Muscle layer of duodenum (tissue), 2 donors: Measurements from ENCODE around the gene MLYCD.

Experiments
- H3K27ac ChIP-seq: one replicate; pipeline ENCODE4 v1.7.0; 2013; ENCODE audit warnings: mild to moderate bottlenecking, low read length
- H3K27me3 ChIP-seq: one replicate; pipeline ENCODE4 v1.7.0; 2013; ENCODE audit warnings: low read depth, mild to moderate bottlenecking, control low read depth, low read length
- H3K36me3 ChIP-seq, 2 donors: one replicate each; pipeline ENCODE4 v1.7.0; 2013; ENCODE audit warnings: low read length in 2 of 2, control low read depth in 1 of 2, mild to moderate bottlenecking in 1 of 2; ENCODE audit not compliant: insufficient read depth in 2 of 2, control insufficient read depth in 1 of 2
- H3K4me1 ChIP-seq, 2 donors: one replicate each; pipeline ENCODE4 v1.7.0; 2013; ENCODE audit warnings: low read length in 2 of 2, mild to moderate bottlenecking in 2 of 2, control low read depth in 1 of 2, moderate library complexity in 1 of 2; ENCODE audit not compliant: insufficient read depth in 2 of 2, control insufficient read depth in 1 of 2
- H3K4me3 ChIP-seq, 2 donors: one replicate each; pipeline ENCODE4 v1.7.0; 2013; ENCODE audit warnings: low read length in 2 of 2, low read depth in 1 of 2, mild to moderate bottlenecking in 1 of 2
- H3K9me3 ChIP-seq, 2 donors: one replicate each; pipeline ENCODE4 v1.7.0; 2013; ENCODE audit warnings: low read length in 2 of 2, control low read depth in 1 of 2, mild to moderate bottlenecking in 1 of 2; ENCODE audit not compliant: control insufficient read depth in 1 of 2
- donor health status: healthy.

MLYCD gene

DNA sequence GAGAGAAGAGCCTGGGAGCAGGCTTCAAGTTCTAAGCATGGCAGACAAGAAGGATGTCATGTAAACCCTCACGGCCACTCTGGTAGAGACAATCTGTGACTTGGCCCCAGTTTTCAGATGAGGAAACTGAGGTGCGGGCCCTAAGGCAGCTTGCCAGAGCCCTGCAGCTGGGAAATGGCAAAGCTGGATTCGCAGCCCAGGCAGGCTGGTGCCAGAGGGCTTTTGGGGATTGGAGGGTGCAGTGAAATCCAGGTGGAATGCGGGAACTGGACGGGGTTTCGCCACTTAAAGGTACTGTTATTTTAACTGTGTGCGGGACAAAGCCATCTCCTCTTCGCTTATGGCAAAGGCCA, 53.6 kb downstream of the MLYCD start:
- Histone ChIP-seq H3K27ac (no peak overlapping the region), H3K9me3 (no peaks in the 10 kb centered on the region), H3K27me3 (no peaks in the 10 kb centered on the region), H3K4me1 (peaks cover 10 to 26% of the 10 kb centered on the region in 2 donors), H3K4me3 (peak overlapping the region; percentile 33 to 72), H3K36me3 (no peaks in the 10 kb centered on the region)

DNA sequence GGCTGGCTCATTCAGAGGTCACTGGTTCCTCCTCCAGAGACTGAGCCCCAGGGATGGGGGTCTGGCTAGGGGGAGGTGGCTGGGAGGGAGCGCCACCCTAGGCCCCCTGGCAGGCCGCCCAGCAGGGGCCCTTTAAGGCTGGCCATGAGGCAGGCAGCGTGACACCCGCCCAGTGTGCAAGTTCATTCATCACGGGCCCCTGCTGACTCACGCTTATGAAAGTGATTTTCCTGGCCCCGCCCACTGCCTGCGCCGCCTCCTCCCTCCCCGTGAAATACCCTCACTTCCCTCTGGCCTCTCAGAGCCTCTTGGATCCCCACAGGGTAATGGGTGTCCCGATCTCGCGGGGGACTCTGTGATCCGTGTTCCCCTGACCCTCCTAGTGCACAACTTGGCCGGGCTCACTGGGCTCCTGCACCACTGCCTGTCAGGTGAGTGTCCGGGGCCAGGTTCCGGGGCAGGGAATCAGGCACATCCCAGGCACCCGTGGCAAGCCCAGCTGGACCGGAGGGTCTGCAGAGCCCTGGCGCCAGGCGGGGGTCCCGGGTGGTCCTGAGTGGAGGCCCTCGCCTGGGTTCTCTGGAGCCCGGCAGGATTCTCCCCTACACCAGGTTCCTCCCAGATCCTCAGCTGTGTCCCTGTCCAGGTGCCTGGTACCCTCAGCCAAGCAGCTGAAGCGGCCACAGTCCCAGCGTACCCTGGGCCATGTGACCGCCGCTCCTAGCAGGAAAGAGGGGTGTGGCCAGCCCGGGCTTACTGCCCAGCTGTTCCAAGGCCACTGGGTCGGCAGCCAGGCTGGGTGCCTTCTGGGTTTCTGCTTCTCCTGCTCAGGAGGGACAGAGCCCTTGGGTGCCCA, 54.3 kb downstream of the MLYCD start, which contains the start of gene OSGIN1:
OSGIN1 (plus strand) TSS at position 301 of the 856 bp plus-strand sequence. CDS start 4,432 bp downstream, outside the sequence.
- Histone ChIP-seq H3K36me3 (peaks cover 0 to 1% of the 10 kb centered on the region in 2 donors), H3K9me3 (no peaks in the 10 kb centered on the region), H3K27me3 (no peaks in the 10 kb centered on the region), H3K4me1 (peaks cover 10 to 26% of the 10 kb centered on the region in 2 donors), H3K27ac (peak within 1 kb of the TSS; percentile 87), H3K4me3 (peak within 1 kb of the TSS; percentile 68 to 72)

DNA sequence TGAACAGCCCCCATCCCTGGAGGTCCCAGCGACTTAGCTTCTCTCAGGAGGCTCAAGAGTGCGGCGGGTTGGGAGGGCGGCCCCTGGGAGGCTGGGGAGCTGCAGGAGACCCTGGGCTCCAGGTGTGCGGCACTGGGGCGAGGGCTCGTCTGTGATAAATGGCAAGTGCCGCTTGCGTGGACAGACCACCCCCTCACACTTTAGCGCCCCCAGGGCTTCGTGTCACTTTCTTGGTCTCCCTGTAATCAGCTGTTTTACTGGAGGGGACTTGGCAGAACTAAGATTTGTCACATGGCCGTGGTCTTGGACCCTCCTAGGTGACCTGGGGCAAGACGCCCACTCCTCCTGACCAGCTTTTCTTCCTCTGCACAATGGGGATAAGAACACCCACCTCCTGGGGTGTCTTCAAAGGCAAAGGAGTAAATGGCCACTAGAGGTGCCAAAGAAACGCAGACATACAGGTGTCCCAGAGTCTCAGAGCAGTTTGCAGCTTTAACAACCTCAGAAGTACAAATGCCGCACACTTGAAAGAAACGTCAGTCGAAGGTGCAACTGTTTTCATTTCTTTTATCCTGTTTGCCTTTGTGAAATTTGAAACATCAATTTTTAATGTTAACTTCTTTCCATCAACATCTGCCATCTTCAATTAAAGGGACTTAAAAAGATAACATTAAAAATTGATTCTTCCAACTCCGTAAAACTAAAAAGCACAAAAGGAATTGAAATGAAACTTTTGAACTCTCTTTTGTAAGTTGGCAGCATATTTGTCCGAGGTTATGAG, 55.1 kb downstream of the MLYCD start:
- Histone ChIP-seq H3K4me1 (peaks cover 10 to 26% of the 10 kb centered on the region in 2 donors), H3K36me3 (peaks cover 4 to 5% of the 10 kb centered on the region in 2 donors), H3K27ac (peak overlapping the region; percentile 87), H3K27me3 (no peaks in the 10 kb centered on the region), H3K9me3 (no peaks in the 10 kb centered on the region), H3K4me3 (peak overlapping the region; percentile 68 to 72)

DNA sequence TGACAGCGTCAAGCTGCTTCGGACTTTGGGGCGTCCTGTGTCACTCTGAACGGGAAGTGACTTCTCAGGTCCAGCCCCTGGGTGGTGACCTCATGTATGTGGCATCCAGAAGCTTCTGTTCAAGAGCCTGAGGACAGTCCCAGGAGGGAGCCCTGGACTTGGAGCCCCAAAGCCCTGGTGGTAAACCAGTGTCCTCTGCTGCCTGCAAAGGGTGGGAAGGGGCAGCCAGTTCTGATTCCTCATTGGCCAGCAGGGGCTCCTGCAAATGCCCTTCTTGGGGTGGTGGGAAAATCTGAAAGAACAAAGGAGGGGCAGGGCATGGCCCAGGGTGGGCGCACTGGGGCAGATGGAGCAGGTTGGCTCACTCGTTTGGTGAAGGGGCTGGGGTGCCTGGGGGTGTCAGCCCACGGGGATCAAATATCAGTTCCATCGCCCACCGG, 55.7 kb downstream of the MLYCD start:
- H3K36me3 ChIP-seq = peaks cover 9 to 11% of the 10 kb centered on the region in 2 donors
- no peaks in the 10 kb centered on the region for H3K27me3 ChIP-seq
- peak overlapping the region; percentile 22 for H3K27ac ChIP-seq
- H3K4me3 ChIP-seq = peak overlapping the region in 1 of 2 donors; percentile 72
- peaks cover 10 to 26% of the 10 kb centered on the region in 2 donors for H3K4me1 ChIP-seq
- H3K9me3 ChIP-seq = no peaks in the 10 kb centered on the region

DNA sequence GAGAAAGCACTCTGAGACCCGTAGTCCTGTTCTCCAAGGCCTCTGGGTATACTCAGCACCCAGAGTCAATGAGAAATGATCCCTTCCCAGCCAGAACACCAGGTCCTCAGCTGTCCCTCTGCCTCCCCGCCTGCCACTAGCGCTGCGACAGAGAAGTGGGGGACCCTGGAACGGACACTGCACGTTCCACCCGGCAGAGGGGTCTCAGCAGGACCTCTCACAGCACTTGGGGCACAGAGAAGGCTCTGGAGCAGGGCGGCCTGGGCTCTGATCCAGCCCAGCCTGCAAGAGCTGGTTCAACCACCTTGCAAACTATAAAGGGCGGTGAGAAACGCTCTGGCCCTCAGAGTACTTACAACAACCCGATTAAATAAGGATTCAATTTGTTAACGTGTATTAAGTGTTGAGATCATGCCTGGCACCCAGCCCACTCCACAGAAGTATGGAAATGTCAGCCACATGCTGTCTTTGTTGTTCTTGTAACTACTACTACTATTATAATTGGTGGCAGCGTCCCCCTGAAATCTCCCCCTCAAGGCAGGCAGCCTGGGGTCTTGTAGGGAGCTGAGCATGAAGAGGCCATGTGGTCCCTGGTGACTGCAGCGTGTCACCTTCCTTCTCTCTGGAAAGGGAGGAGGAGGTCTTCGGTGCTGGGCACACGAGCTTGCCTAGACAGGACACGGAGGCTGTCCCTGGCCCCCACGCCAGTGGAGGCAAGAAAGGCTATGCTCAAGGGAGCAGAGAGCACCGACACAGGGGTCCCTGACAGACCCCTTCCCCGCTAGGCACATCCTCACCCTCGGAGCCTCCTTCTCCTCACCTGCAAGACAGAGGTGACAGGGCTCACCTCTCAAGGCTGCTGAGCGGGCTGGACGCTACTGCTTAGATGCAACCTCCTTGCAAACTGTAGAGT, 56.6 kb downstream of the MLYCD start:
- Histone ChIP-seq H3K36me3 (peaks cover 14 to 20% of the 10 kb centered on the region in 2 donors), H3K4me3 (peak overlapping the region in 1 of 2 donors; percentile 72), H3K27ac (no peak overlapping the region), H3K4me1 (peaks cover 10 to 26% of the 10 kb centered on the region in 2 donors), H3K27me3 (no peaks in the 10 kb centered on the region), H3K9me3 (no peaks in the 10 kb centered on the region)

DNA sequence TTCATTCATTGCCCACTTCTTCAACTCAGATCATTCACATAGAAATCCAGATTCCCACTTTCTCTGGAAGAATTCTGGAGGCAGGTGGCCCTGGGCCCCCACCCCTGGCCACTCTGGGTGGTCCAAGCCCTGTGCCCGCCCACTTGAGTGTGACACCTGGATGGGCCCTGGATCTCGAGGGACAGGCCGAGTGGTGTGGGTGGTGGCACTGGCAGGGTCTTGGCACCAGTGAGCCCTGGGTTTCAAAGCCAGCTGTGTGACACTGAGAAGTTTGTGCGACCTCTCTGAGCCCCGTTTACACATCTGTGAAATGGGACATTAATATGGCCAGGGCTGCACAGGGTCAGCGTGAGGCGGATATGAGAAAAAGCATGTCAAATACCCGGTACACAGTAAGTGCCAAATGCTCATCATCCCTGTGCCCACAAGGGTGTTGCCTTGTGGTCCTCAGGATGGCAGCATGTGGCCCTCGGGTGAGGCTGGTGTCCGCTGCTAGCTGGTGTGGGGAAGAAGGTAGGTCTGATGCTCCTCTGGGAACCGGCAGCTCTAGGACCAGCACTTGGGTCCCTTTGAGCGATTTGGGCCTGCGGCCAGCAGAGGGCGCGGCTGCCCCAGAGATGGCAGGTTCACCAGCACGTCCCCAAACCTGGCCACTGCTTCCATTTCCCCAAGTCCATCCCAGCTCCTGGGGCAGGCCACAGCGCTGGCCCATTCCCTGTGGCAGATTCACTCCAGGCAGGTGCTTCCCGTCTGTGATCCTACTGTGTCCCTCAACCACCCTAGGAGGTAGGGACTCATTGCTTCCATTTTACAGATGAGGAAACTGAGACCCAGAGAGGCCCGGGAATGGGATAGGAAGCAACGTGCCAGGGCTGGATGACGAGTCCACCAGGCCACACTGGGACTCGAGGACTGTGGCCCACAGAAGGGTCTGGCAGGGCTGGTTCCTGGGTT, 57.7 kb downstream of the MLYCD start:
- H3K36me3 ChIP-seq = peaks cover 14 to 31% of the 10 kb centered on the region in 2 donors
- H3K27me3 ChIP-seq = no peaks in the 10 kb centered on the region
- H3K9me3 ChIP-seq = no peaks in the 10 kb centered on the region
- H3K27ac ChIP-seq = no peak overlapping the region
- peaks cover 10 to 26% of the 10 kb centered on the region in 2 donors for H3K4me1 ChIP-seq
- H3K4me3 ChIP-seq = no peak overlapping the region

DNA sequence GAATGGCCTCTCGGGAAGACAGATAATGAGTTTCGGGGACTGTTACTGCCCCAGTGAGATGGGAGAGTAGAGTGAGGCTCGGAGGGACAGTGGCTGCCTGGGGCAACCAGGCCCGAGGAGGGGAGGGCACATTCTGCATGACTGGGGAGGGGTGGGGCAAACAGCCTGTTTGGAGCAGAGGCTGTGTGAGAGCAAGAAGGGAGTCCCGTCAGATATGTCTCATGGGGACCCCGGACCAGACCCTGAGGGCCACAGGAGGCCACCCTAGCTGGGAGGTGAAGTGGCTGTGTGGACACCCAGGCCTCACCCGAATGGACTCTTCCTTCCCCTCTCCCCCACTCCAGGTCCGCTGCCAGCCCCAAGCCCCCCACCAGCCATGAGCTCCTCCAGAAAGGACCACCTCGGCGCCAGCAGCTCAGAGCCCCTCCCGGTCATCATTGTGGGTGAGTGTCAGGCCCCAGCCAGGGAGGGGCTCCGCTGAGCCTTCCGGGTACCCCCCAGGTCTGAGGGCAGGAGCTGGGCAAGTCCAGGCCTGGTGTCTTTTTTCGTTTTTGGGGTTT, 58.5 kb downstream of the MLYCD start:
- Histone ChIP-seq H3K27me3 (no peaks in the 10 kb centered on the region), H3K4me3 (no peak overlapping the region), H3K9me3 (no peaks in the 10 kb centered on the region), H3K4me1 (peaks cover 10 to 25% of the 10 kb centered on the region in 2 donors), H3K36me3 (peaks cover 14 to 36% of the 10 kb centered on the region in 2 donors), H3K27ac (no peak overlapping the region)

DNA sequence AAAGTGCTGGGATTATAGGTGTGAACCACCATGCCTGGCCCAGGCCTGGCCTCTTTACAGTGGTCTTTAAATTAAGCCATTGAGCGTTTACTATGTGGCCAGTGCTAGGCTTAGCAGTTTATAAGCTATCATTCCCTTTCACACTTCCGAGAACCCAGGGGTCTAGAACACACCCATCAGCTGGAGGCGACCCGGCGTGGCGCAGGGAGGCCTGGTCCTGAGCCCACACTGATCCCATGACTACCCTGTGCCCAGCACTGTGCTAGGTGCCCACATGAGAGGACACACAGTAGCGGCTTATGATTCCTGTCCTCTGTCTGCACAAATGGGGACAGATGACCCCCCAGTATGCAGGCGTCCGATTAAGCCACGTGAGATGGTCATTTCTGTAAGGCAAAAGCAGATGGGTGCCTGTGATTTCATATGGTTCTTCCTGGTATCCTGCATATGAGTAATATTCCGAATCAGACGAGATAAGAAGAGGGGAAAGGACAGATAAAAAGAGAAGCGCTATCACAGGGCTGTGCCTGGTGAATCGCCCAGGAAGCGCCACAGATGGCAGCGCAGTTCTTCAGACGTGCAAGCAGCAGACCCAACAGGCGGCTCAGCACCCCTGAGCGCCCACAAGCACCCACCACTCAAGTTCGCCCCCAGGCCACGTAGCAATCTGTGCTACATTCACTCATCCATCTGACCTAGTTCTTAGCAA, 59.4 kb downstream of the MLYCD start:
- Histone ChIP-seq H3K4me1 (peaks cover 6 to 18% of the 10 kb centered on the region in 2 donors), H3K27ac (no peak overlapping the region), H3K36me3 (peaks cover 14 to 45% of the 10 kb centered on the region in 2 donors), H3K27me3 (no peaks in the 10 kb centered on the region), H3K4me3 (no peak overlapping the region), H3K9me3 (no peaks in the 10 kb centered on the region)

DNA sequence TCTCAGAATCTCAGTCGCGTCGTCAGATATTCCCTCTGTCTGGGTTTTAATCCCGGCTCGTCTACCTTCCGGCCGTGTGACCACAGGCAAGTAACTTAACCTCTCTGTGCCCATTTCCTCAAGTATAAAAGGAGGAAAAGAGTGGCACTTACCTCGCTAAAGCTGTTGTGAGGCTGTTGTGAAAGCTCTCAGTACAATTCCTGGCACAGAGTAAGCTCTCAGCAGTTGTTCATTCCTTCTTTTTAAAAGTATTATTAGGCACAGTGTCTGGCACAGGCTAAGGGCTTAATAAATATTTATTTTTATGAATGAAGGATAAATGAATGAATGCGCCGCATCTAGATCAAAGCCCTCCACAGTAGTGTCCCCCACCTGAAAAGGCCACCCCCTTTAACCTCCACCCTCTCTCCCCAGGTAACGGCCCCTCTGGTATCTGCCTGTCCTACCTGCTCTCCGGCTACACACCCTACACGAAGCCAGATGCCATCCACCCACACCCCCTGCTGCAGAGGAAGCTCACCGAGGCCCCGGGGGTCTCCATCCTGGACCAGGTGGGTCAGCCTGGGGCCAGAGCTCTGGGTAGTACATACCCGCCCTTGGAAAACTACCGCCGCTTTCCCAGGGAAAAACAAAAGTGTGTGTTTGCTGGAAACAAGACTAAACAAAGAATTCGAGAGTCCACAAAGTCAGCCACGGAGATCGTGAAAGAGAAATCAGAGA, 60.1 kb downstream of the MLYCD start:
- Histone ChIP-seq H3K4me3 (no peak overlapping the region), H3K9me3 (no peaks in the 10 kb centered on the region), H3K4me1 (peaks cover 2 to 14% of the 10 kb centered on the region in 2 donors), H3K27me3 (no peaks in the 10 kb centered on the region), H3K36me3 (peaks cover 14 to 52% of the 10 kb centered on the region in 2 donors), H3K27ac (no peak overlapping the region)
